Measurements from ENCODE around the gene PPM1L. TPM values are rescaled to one million over a fixed set of nuclear protein-coding genes. Genes with fewer than 3 reads are reported as not detected.

Gene PPM1L
- total and polyA plus RNA-seq, 10 of the 15 experiments (the other 5 are each of a cell fraction or from before 2014, with no cell fraction given), result under 0.01 to 0.33 (median 0.06) TPM; not detected in 1

- H3K9me3 ChIP-seq (replicated peaks; ENCODE audit: control insufficient read depth, insufficient read depth, low read length), result no peaks in the 10 kb centered on the region
- H3K4me3 ChIP-seq, result no peak overlapping the region
- WGBS (ENCODE audit: insufficient coverage, insufficient replicate concordance, low lambda C conversion rate, missing lambda C conversion rate), result 32% methylated on average over 4 of the region's 4 CpGs
- no peak for DNase-seq (ENCODE audit: low read depth, low spot score)
- H3K9ac ChIP-seq (ENCODE audit: control insufficient read depth, insufficient read depth, low read length), result no peak overlapping the region
- in situ Hi-C loops (cut with MboI), result no loop called here
- FAIRE-seq, result no peak
- no peak overlapping the region for H2AFZ ChIP-seq (ENCODE audit: control insufficient read depth, low read depth, low read length)
- peaks cover 2% of the 10 kb centered on the region; the same call in 1 of the 2 replicates for H3K4me1 ChIP-seq (ENCODE audit: control insufficient read depth, insufficient read depth, low read length)
- H4K20me1 ChIP-seq (ENCODE audit: control insufficient read depth, insufficient read depth), result no peaks in the 10 kb centered on the region; the same call in 1 of the 2 replicates
- ChIA-PET SMC1A (ENCODE audit: uncharacterized antibody, unreplicated experiment) (interaction anchor here (1.6 kb wide), 1 partner anchor 15 kb away, joined by 4 read pairs; no protein-coding TSS in a partner anchor), CTCF (no interaction called here), POLR2A (interaction anchor here (0.6 kb wide), 1 partner anchor 12 kb away, joined by 7 read pairs; no protein-coding TSS in a partner anchor), RAD21 (ENCODE audit: unreplicated experiment) (no interaction called here)
- no peaks in the 10 kb centered on the region; a peak in 1 of 4 replicates for H3K27me3 ChIP-seq (replicated peaks in 1 of 2; ENCODE audit: control insufficient read depth in 2 of 2, insufficient read depth in 2 of 2, low read length in 1 of 2)
- intact Hi-C loops (cut with micrococcal nuclease; ENCODE audit: unreplicated experiment), result no loop called here
- BruUV-seq (replicated peaks), result no TSS peak
- ATAC-seq, result no peak
- no peaks in the 10 kb centered on the region for H3K36me3 ChIP-seq (ENCODE audit: control insufficient read depth in 2 of 2, insufficient read depth in 2 of 2, low read length in 1 of 2)
- no peak overlapping the region for H3K27ac ChIP-seq (ENCODE audit: control insufficient read depth, insufficient read depth)
- no peaks in the 10 kb centered on the region for H3K79me2 ChIP-seq (ENCODE audit: control insufficient read depth, insufficient read depth, low read length)
- H3K4me2 ChIP-seq (ENCODE audit: control insufficient read depth, insufficient read depth), result no peak overlapping the region
- TF ChIP-seq PAX8 (IDR thresholded peaks at IDR 0.05), result no peak
- no peak for TF ChIP-seq TAF1 (IDR thresholded peaks at IDR 0.05; ENCODE audit: borderline replicate concordance, low read depth, low read length)
Measured at GRCh38 chr3:160796089-160796812, 40.2 kb downstream of the PPM1L start.

DNA sequence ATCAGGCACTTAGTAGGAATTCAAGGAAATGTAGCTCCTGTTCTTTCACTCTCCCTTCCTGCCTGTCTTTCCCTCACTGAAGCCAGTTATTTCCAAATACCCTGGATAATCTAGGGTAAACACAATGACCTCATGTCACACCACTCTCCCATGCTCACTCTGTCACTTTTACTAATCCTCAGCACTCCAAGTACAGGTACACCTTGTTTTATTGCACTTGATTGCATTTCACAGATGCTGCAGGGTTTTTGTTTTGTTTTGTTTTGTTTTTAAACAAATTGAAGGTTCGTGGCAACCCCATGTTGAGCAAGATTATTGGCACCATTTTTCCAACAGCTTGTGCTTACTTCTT is 40.8 kb downstream of the PPM1L start:
- H3K9me3 ChIP-seq (replicated peaks; ENCODE audit: control insufficient read depth, insufficient read depth, low read length), result no peaks in the 10 kb centered on the region
- H3K9ac ChIP-seq (ENCODE audit: control insufficient read depth, insufficient read depth, low read length), result no peak overlapping the region
- H3K36me3 ChIP-seq (ENCODE audit: control insufficient read depth in 2 of 2, insufficient read depth in 2 of 2, low read length in 1 of 2), result no peaks in the 10 kb centered on the region
- H3K27me3 ChIP-seq (replicated peaks in 1 of 2; ENCODE audit: control insufficient read depth in 2 of 2, insufficient read depth in 2 of 2, low read length in 1 of 2), result no peaks in the 10 kb centered on the region; a peak in 1 of 4 replicates
- BruUV-seq (replicated peaks), result no TSS peak
- RAD21 ChIA-PET (ENCODE audit: unreplicated experiment), result no interaction called here
- FAIRE-seq (no peak), DNase-seq (ENCODE audit: low read depth, low spot score) (no peak), ATAC-seq (no peak)
- SMC1A ChIA-PET (ENCODE audit: uncharacterized antibody, unreplicated experiment), result no interaction called here
- no peak overlapping the region for H2AFZ ChIP-seq (ENCODE audit: control insufficient read depth, low read depth, low read length)
- H4K20me1 ChIP-seq (ENCODE audit: control insufficient read depth, insufficient read depth), result no peaks in the 10 kb centered on the region; the same call in 1 of the 2 replicates
- in situ Hi-C loops (cut with MboI) (no loop called here), intact Hi-C loops (cut with micrococcal nuclease; ENCODE audit: unreplicated experiment) (no loop called here)
- POLR2A ChIA-PET, result interaction anchor here (0.6 kb wide), 1 partner anchor 12 kb away, joined by 7 read pairs; no protein-coding TSS in a partner anchor
- no peak overlapping the region for H3K27ac ChIP-seq (ENCODE audit: control insufficient read depth, insufficient read depth)
- 0% methylated on average over 1 of the region's 1 CpG for WGBS (ENCODE audit: insufficient coverage, insufficient replicate concordance, low lambda C conversion rate, missing lambda C conversion rate)
- no peak overlapping the region for H3K4me3 ChIP-seq
- TF ChIP-seq HDGF (IDR thresholded peaks at IDR 0.05) (no peak), ZNF622 (IDR thresholded peaks at IDR 0.05) (no peak)
- CTCF ChIA-PET, result no interaction called here
- H3K4me1 ChIP-seq (ENCODE audit: control insufficient read depth, insufficient read depth, low read length), result peaks cover 3% of the 10 kb centered on the region
- H3K4me2 ChIP-seq (ENCODE audit: control insufficient read depth, insufficient read depth), result no peak overlapping the region
- H3K79me2 ChIP-seq (ENCODE audit: control insufficient read depth, insufficient read depth, low read length), result no peaks in the 10 kb centered on the region

All from GM12878 (cell line).